ENCODE results near the gene PWP1.

Gene PWP1

DNA sequence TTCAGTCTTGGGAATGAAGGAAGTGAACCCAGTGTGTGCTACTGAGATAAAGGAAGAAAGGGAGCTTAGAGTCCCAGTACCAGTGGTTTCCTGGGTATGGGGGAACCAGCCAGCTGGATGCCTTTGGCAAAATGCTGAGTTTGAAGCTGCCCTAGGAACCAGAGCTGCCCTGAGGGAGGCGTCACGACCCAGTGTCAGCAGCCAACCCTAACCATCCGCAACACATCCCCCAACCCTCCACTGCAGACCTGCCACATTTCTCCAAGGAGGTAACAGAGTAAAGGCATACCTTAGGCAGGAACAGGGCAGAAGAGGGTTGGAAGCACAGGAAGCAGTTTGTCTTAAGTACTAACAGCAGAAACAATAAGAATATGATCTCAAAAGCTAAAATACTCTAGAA lies 46.8 kb downstream of the PWP1 start:
- no peak for TF ChIP-seq CTCF (conservative IDR thresholded peaks at IDR 0.05; ENCODE audit: low read depth, low read length)
- no peak for DNase-seq (ENCODE audit: low read depth)
- no peak overlapping the region for H3K4me3 ChIP-seq (ENCODE audit: low read depth, low read length)

- no peak overlapping the region for H3K4me3 ChIP-seq (ENCODE audit: low read depth, low read length)
- TF ChIP-seq CTCF (conservative IDR thresholded peaks at IDR 0.05; ENCODE audit: low read depth, low read length) = no peak
- no peak for DNase-seq (ENCODE audit: low read depth)
Observed at GRCh38 chr12:107734139-107734538, 48.5 kb downstream of the PWP1 start.

- no peak for DNase-seq (ENCODE audit: low read depth)
Observed at GRCh38 chr12:107735763-107736162, 50.2 kb downstream of the PWP1 start.

DNA sequence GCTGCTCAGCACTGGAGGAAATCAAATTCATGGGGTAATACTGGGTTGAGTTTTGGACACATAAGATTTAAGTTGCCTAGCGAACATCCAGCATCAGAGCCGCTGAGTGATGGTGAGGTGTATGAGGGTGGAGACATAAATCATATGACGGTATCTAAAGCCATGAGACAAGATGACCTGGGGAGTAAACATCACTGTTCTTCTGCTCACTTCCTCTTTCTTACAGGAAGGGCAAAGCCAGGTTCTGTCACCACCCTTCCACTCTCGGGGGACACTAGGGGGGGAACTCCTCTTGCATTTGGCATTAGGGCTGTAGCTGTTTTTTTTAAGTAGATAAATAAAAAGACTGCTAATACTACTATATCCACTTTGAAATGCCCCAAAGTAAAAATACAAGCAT lies 51.3 kb downstream of the PWP1 start:
- no peak overlapping the region for H3K4me3 ChIP-seq (ENCODE audit: low read depth, low read length)
- no peak for DNase-seq (ENCODE audit: low read depth)
- no peak for TF ChIP-seq CTCF (conservative IDR thresholded peaks at IDR 0.05; ENCODE audit: low read depth, low read length)

More at GRCh38 chr12:107735763-107736162, 50.2 kb downstream of the PWP1 start:
- no peak overlapping the region for H3K4me3 ChIP-seq (ENCODE audit: low read depth, low read length)
- TF ChIP-seq CTCF (conservative IDR thresholded peaks at IDR 0.05; ENCODE audit: low read depth, low read length) = no peak

DNA sequence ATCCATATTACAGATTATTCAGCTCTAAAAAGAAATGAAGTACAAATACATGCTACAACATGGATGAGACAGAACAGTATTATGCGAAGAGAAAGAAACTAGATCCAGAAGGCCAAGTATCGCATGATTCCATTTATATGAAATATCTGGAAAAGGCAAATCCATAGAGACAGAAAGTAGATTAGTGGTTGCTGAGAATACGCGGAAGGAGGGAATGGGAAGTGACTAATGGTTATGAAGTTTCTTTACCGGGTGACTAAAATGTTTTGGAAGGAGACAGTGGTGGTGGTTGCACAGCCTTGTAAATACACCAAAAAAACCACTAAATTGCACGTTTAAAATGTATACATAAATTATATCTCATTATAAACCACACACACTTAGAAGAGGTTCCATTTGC lies 62.9 kb downstream of the PWP1 start:
- peak; percentile 77 for DNase-seq (ENCODE audit: low read depth)
- H3K4me3 ChIP-seq (ENCODE audit: low read depth, low read length) = no peak overlapping the region
- no peak for TF ChIP-seq CTCF (conservative IDR thresholded peaks at IDR 0.05; ENCODE audit: low read depth, low read length)

GRCh38 chr12:107749083-107749482 lies 63.5 kb downstream of the PWP1 start:
- H3K4me3 ChIP-seq (ENCODE audit: low read depth, low read length) = no peak overlapping the region
- peak; percentile 31 for DNase-seq (ENCODE audit: low read depth)
- TF ChIP-seq CTCF (conservative IDR thresholded peaks at IDR 0.05; ENCODE audit: low read depth, low read length) = no peak

DNA sequence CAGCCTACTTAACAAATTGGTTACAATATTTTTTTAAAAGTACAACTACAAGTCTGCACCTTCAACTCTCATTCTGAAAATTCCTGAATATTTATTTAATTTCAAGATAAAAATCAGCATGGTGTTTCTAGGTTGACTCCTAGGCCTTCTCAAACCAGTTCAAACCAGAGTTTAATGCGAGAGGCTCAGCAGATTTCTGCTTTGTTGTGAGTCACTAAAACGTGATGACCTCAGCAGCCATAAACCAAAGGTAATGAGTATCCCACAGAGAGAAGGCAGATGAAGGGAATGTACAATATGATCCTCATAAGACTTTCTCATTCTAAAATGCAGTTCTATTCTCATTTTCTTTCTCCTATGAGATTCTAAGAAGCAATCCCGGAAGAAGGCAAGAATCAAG lies 73.8 kb downstream of the PWP1 start:
- peak; percentile 89 for DNase-seq (ENCODE audit: low read depth)

More for the DNA sequence above, 73.8 kb downstream of the PWP1 start:
- no peak for TF ChIP-seq CTCF (conservative IDR thresholded peaks at IDR 0.05; ENCODE audit: low read depth, low read length)
- peak overlapping the region; percentile 93 for H3K4me3 ChIP-seq (ENCODE audit: low read depth, low read length)

Measured in choroid plexus epithelial cell (primary cell).